Psoas muscle (tissue), 8 donors: ENCODE data around the gene STRN. TPM values are rescaled to one million over a fixed set of nuclear protein-coding genes. Genes with fewer than 3 reads are reported as not detected.

Experiments used
- ATAC-seq, 4 donors: fragments of 200-7000 bp; cut with Tn5 transposase; one replicate each; pipeline ENCODE4 v1.9.1; 2020; ENCODE audit warnings: moderate library complexity in 3 of 4, mild to moderate bottlenecking in 2 of 4
- DNase-seq, 2 donors: peaks; one replicate each; pipeline ENCODE4 v3.0.0-alpha.2; 2020
- H3K27ac ChIP-seq: fragments of 200-600 bp; one replicate; pipeline ENCODE4 v1.8.0; 2022
- H3K27me3 ChIP-seq, 3 donors: fragments of 200-600 bp in 1 of 3; one replicate each; pipeline versions ENCODE4 v1.6.1 to v1.8.0; 2013 to 2022; ENCODE audit warnings: low read length in 2 of 3, mild to moderate bottlenecking in 2 of 3, moderate library complexity in 1 of 3; ENCODE audit not compliant: insufficient read depth in 3 of 3
- H3K36me3 ChIP-seq, 2 donors: fragments of 200-600 bp in 1 of 2; one replicate each; pipeline versions ENCODE4 v1.6.1 to v1.8.0; 2013 to 2022; ENCODE audit warnings: low read depth in 1 of 2, mild to moderate bottlenecking in 1 of 2, moderate library complexity in 1 of 2; ENCODE audit not compliant: insufficient read depth in 1 of 2
- H3K4me1 ChIP-seq: fragments of 200-600 bp; one replicate; pipeline ENCODE4 v1.8.0; 2022
- H3K4me3 ChIP-seq: fragments of 200-600 bp; one replicate; pipeline ENCODE4 v1.8.0; 2022; ENCODE audit warnings: mild to moderate bottlenecking
- H3K9me3 ChIP-seq: fragments of 200-600 bp; one replicate; pipeline ENCODE4 v1.8.0; 2022
- CTCF ChIP-seq: fragments of 200-600 bp; IDR thresholded peaks from one replicate; pipeline ENCODE4 v1.8.0; 2022; ENCODE audit warnings: antibody characterized with exemption
- WGBS, 3 donors: extraction: QIAGEN DNeasy Blood & Tissue Kit; methylation state at CpG; one replicate each; pipeline versions ENCODE4 v1.1.6 to v1.1.7; 2013; 5-methylcytosine and 5-hydroxymethylcytosine counted together
- intact Hi-C, 2 donors: fragments of 100-400 bp; cut with DNase I; formaldehyde crosslinking; loops; one replicate each; pipeline versions ENCODE4 v1.11.0 to v1.14.2; 2022
- polyA plus RNA-seq, 3 donors: library from polyadenylated mRNA; stranded (reverse); fragments of 200-250 nt; gene quantifications; one replicate each; pipeline ENCODE4 v1.2.3, GENCODE V29; 2013
- total RNA-seq, 4 donors: library from RNA; stranded (reverse); fragmentation: NEBNext Ultra II Directional in 2 of 4; extraction: Animal tissue kit (Norgen Biotek cat#: 25700) in 2 of 4; gene quantifications; one replicate each; pipeline versions ENCODE4 v1.2.1 to v1.2.4, GENCODE V29; 2021 to 2023
- donor health status: healthy with polysubstance abuse.
- donor health status: DM: no; HTN: no; CAD: no; lungs with moderate emphysema.
- donor health status: Bipolar disorder and iron deficiency.
- donor health status: healthy.
- donor health status: DM: yes; HTN: yes; CAD: no.
- donor health status: DM: no; HTN: no; CAD: no.
- donor health status: DM: no; HTN: no; CAD: no.
- donor health status: DM: yes; HTN: yes; CAD: no.

The STRN gene
- total and polyA plus RNA-seq, 7 donors, result 12.7 to 48.5 (median 29.1) TPM

- no peaks in the 10 kb centered on the region for H3K9me3 ChIP-seq
- H3K4me1 ChIP-seq, result no peaks in the 10 kb centered on the region
- intact Hi-C loops, result no loop called here
- no peak overlapping the region for H3K27ac ChIP-seq
- no peak for DNase-seq
- no peak for TF ChIP-seq CTCF
- WGBS, 3 donors, result 73% methylated on average over 10 of the region's 10 CpGs
- ATAC-seq, result no peak
- no peaks in the 10 kb centered on the region for H3K36me3 ChIP-seq
- no peaks in the 10 kb centered on the region for H3K27me3 ChIP-seq
- no peak overlapping the region for H3K4me3 ChIP-seq
Measured at GRCh38 chr2:36823862-36824261, 142.5 kb downstream of the STRN start.

- Histone ChIP-seq H3K27ac (no peak overlapping the region), H3K4me1 (no peaks in the 10 kb centered on the region), H3K36me3 (no peaks in the 10 kb centered on the region), H3K27me3 (no peaks in the 10 kb centered on the region), H3K9me3 (no peaks in the 10 kb centered on the region), H3K4me3 (no peak overlapping the region)
- WGBS, 3 donors, result 69 to 77% (median 72%) methylated on average over 7 of the region's 7 CpGs
- DNase-seq (no peak), ATAC-seq (no peak)
- intact Hi-C loops, result no loop called here
- TF ChIP-seq CTCF, result no peak
Measured at GRCh38 chr2:36820942-36821605, 145.3 kb downstream of the STRN start.

DNA sequence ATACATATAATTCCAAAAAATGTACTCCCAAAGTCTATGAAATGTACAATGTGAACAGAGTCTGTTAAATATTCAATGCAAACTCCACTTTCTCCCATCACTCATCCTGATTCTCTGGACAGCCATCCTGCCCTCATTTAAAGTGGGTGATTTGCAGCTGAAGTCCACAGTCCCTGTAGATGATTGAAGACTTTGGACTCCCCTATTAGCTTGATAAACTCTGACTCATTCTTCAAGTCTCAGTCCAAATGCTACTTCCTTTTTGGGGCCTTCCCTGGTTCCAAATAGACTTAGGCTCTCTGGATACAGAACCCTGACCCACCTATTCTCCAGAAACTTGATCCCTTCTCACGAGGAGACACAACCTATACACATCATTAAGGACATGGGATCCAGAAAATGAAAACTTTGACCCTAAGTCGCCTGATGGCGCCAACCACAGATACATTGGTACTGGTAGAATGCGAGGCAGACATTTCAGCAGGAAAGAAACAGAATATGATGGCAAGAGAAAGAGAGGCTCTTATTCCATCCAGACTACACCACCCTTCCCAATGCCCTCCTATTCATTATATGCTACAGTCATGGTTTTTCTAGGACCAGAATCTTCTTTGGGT lies 147.1 kb downstream of the STRN start:
- no peak for DNase-seq
- Histone ChIP-seq H3K27ac (no peak overlapping the region), H3K9me3 (no peaks in the 10 kb centered on the region), H3K36me3 (no peaks in the 10 kb centered on the region), H3K4me1 (no peaks in the 10 kb centered on the region), H3K4me3 (no peak overlapping the region), H3K27me3 (no peaks in the 10 kb centered on the region)
- no peak for TF ChIP-seq CTCF
- no peak for ATAC-seq
- intact Hi-C loops, result no loop called here
- 87 to 92% (median 89%) methylated on average over 4 of the region's 4 CpGs for WGBS, 3 donors

DNA sequence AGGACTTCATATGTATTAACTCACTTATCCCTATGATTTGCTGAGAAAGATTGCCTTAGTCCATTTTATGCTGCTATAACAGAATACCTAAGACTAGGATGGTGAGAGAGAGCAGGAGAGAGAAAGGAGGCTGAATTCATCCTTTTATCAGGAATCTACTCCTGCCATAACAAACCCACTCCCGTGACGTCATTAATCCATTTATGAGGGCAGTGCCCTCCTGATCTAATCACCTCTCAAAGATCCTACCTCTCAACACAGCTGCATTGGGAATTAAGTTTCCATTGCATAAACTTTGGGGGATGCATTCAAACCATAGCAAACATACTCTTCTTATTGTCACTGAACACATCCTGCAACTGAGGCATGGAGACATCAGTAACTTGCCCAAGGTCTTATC lies 147.8 kb downstream of the STRN start:
- TF ChIP-seq CTCF, result no peak
- no peak overlapping the region for H3K4me3 ChIP-seq
- H3K9me3 ChIP-seq, result no peaks in the 10 kb centered on the region
- ATAC-seq, result no peak
- no peaks in the 10 kb centered on the region for H3K27me3 ChIP-seq
- WGBS, 3 donors, result 80 to 86% (median 80%) methylated on average over 2 of the region's 2 CpGs
- DNase-seq, result no peak
- intact Hi-C loops, result no loop called here
- H3K4me1 ChIP-seq, result no peaks in the 10 kb centered on the region
- H3K36me3 ChIP-seq, result no peaks in the 10 kb centered on the region
- no peak overlapping the region for H3K27ac ChIP-seq

DNA sequence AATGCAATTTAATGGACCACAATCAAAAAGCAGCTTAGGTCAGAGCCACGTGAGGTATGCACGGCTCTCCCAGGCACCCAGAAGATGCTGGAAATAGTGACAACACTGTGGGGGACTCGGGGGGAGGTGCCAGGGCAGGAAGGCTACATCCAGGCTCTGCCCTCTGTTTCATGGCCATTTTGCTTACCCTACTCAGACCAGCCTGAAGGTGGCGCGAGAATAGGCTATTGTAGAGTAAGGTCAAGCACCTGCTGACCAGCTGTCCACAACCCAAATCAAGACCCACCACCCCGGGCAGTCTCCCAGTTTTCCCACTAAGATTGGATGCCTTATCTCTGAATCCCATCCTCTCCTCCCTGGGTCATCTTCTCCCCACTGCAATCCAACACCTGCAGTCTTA lies 154.1 kb downstream of the STRN start:
- no peaks in the 10 kb centered on the region for H3K36me3 ChIP-seq
- no peak overlapping the region for H3K4me3 ChIP-seq
- no peak for TF ChIP-seq CTCF
- H3K4me1 ChIP-seq, result no peaks in the 10 kb centered on the region
- WGBS, 3 donors, result 41 to 53% (median 47%) methylated on average over 6 of the region's 6 CpGs
- intact Hi-C loops, result no loop called here
- no peak for DNase-seq
- no peak overlapping the region for H3K27ac ChIP-seq
- ATAC-seq, result no peak
- H3K27me3 ChIP-seq, result no peaks in the 10 kb centered on the region
- H3K9me3 ChIP-seq, result no peaks in the 10 kb centered on the region
